Panc1 (cell line): Measurements from ENCODE around the gene NPTX1. TPM values are rescaled to one million over a fixed set of nuclear protein-coding genes. Genes with fewer than 3 reads are reported as not detected.
A peak's percentile ranks its signal among the peaks of the same experiment; 100 is the strongest.

Experiments
- ATAC-seq: fragments of 200-7000 bp; cut with Tn5 transposase; 2 replicates; pipeline ENCODE4 v1.9.1; 2020; ENCODE audit warnings: mild to moderate bottlenecking, moderate library complexity
- BruUV-seq: library from RNA; stranded (reverse); fragments of 400-500 nt; replicated peaks from 2 replicates; lab custom pipeline; 2021; lab: Mats Ljungman, UMichigan
- CTCF ChIA-PET: fragments of 300-600 bp; sonication (Branson Sonifier 250); formaldehyde crosslinking; loops from one replicate; lab custom pipeline; 2022; ENCODE audit warnings: antibody characterized with exemption; lab: Charles Lee
- POLR2A ChIA-PET: fragments of 300-600 bp; sonication (Branson Sonifier 250); formaldehyde crosslinking; loops from one replicate; lab custom pipeline; 2022; ENCODE audit warnings: antibody characterized with exemption; lab: Charles Lee
- DNase-seq: peaks from one replicate; pipeline ENCODE4 v3.0.0-alpha.2; 2010; ENCODE audit warnings: low read depth, low spot score
- H3K27ac ChIP-seq: 2 replicates; pipeline ENCODE4 v1.5.1; 2011; ENCODE audit warnings: mild to moderate bottlenecking, low read length, inconsistent platforms
- H3K27me3 ChIP-seq: fragments of 200-500 bp; sonication (Bioruptor generic); 2 replicates; pipeline ENCODE4 v1.6.0; 2014; ENCODE audit warnings: low read length, inconsistent platforms; ENCODE audit not compliant: control insufficient read depth, insufficient read depth
- H3K36me3 ChIP-seq: fragments of 200-500 bp; sonication (Bioruptor generic); 2 replicates; pipeline ENCODE4 v1.5.1; 2014; ENCODE audit warnings: inconsistent platforms, mild to moderate bottlenecking, low read length, moderate library complexity; ENCODE audit not compliant: control insufficient read depth, insufficient read depth
- H3K4me1 ChIP-seq: 2 replicates; pipeline ENCODE4 v1.5.1; 2011; ENCODE audit warnings: inconsistent platforms, mild to moderate bottlenecking, low read length, moderate library complexity; ENCODE audit not compliant: control insufficient read depth, insufficient read depth
- H3K4me3 ChIP-seq, 2 experiments: 2 replicates each; pipeline ENCODE4 v1.5.1; 2011 to 2012; ENCODE audit warnings: low read depth in 2 of 2, low read length in 2 of 2, mild to moderate bottlenecking in 2 of 2, inconsistent platforms in 1 of 2, moderate library complexity in 1 of 2
- H3K9me3 ChIP-seq: fragments of 200-500 bp; sonication (Bioruptor generic); 2 replicates; pipeline ENCODE4 v1.5.1; 2014; ENCODE audit warnings: low read depth, mild to moderate bottlenecking, inconsistent platforms, low read length, moderate library complexity; ENCODE audit not compliant: control insufficient read depth, insufficient read depth
- CTCF ChIP-seq: fragments of 450-650 bp; IDR thresholded peaks from 2 replicates; pipeline ENCODE4 v1.5.1; 2017; ENCODE audit warnings: mild to moderate bottlenecking
- POLR2AphosphoS5 ChIP-seq: IDR thresholded peaks from 2 replicates; pipeline ENCODE4 v1.6.1; 2012; ENCODE audit warnings: mild to moderate bottlenecking, low read depth, low read length, moderate library complexity
- REST ChIP-seq, 2 experiments: IDR thresholded peaks; 2 replicates each; pipeline ENCODE4 v1.6.1; 2011 to 2012; ENCODE audit warnings: low read depth in 2 of 2, control low read depth in 1 of 2, low read length in 1 of 2, mild to moderate bottlenecking in 1 of 2, moderate library complexity in 1 of 2; ENCODE audit not compliant: insufficient read depth in 1 of 2
- SIN3A ChIP-seq: IDR thresholded peaks from 2 replicates; pipeline ENCODE4 v1.6.1; 2012; ENCODE audit warnings: low read depth, mild to moderate bottlenecking, low read length, moderate library complexity, borderline replicate concordance; ENCODE audit not compliant: insufficient read depth
- TCF7L2 ChIP-seq: IDR thresholded peaks from 2 replicates; pipeline ENCODE4 v1.6.1; 2011; ENCODE audit warnings: mild to moderate bottlenecking, low read depth, low read length, inconsistent platforms
- in situ Hi-C: cut with HindIII; loops from 2 replicates; pipeline ENCODE4 v1.10.0; 2016; ENCODE audit warnings: low sequenced_read_pairs, low pct_unique_long_range_greater_than_20kb
- intact Hi-C: fragments of 100-400 bp; cut with micrococcal nuclease; formaldehyde crosslinking; loops from one replicate; pipeline ENCODE4 v1.10.0; 2022; ENCODE audit not compliant: unreplicated experiment
- total RNA-seq: library from RNA; stranded (reverse); gene quantifications from one replicate; pipeline ENCODE4 v1.2.1, GENCODE V29; 2021; ENCODE audit not compliant: unreplicated experiment

Gene NPTX1
- total RNA-seq, 1 experiment from 2014 or later, result 1.1 TPM

- ChIA-PET POLR2A (no interaction called here), CTCF (no interaction called here)
- Histone ChIP-seq H3K9me3 (no peaks in the 10 kb centered on the region), H3K27ac (no peak overlapping the region), H3K27me3 (peaks cover 7% of the 10 kb centered on the region; the same call in 1 of the 2 replicates), H3K4me1 (no peaks in the 10 kb centered on the region), H3K36me3 (no peaks in the 10 kb centered on the region), H3K4me3 (no peak overlapping the region)
- in situ Hi-C loops (no loop called here), intact Hi-C loops (no loop called here)
- no TSS peak for BruUV-seq
- ATAC-seq (no peak), DNase-seq (no peak)
- no peak for TF ChIP-seq CTCF
- no peak for TF ChIP-seq SIN3A
- peak; percentile 78 to 87 for TF ChIP-seq REST (IDR thresholded peaks at IDR 0.05; ENCODE audit: insufficient read depth in 1 of 2, low read depth in 2 of 2, low read length in 1 of 2)
- no peak for TF ChIP-seq POLR2AphosphoS5
- TF ChIP-seq TCF7L2, result 0 out of 2 replicates have a peak, but pooled peaks have one; percentile 19
Measured at GRCh38 chr17:80468242-80468641, 8.2 kb downstream of the NPTX1 start.

GRCh38 chr17:80466188-80466705, 10.2 kb downstream of the NPTX1 start:
- Histone ChIP-seq H3K4me3 (no peak overlapping the region), H3K27me3 (peaks cover 7% of the 10 kb centered on the region; the same call in 1 of the 2 replicates), H3K4me1 (no peaks in the 10 kb centered on the region), H3K36me3 (no peaks in the 10 kb centered on the region), H3K9me3 (no peaks in the 10 kb centered on the region), H3K27ac (no peak overlapping the region)
- POLR2A ChIA-PET, result no interaction called here
- intact Hi-C loops (no loop called here), in situ Hi-C loops (no loop called here)
- DNase-seq, result no peak
- TF ChIP-seq SIN3A, result no peak
- no TSS peak for BruUV-seq
- peak; percentile 49 for ATAC-seq
- CTCF ChIA-PET, result interaction anchor here (1.0 kb wide), 1 partner anchor 39 kb away, joined by 3 read pairs; no protein-coding TSS in a partner anchor

GRCh38 chr17:80465327-80465974, 11.0 kb downstream of the NPTX1 start:
- ChIA-PET CTCF (interaction anchor here (1.0 kb wide), 1 partner anchor 38 kb away, joined by 3 read pairs; no protein-coding TSS in a partner anchor), POLR2A (no interaction called here)
- H3K27me3 ChIP-seq, result peaks cover 7% of the 10 kb centered on the region; the same call in 1 of the 2 replicates
- H3K27ac ChIP-seq, result no peak overlapping the region
- H3K4me1 ChIP-seq, result no peaks in the 10 kb centered on the region
- H3K9me3 ChIP-seq, result no peaks in the 10 kb centered on the region
- DNase-seq, result no peak
- TF ChIP-seq REST (IDR thresholded peaks at IDR 0.05; ENCODE audit: insufficient read depth in 1 of 2, low read depth in 2 of 2, low read length in 1 of 2) (no peak), CTCF (no peak), POLR2AphosphoS5 (no peak), TCF7L2 (no peak), SIN3A (no peak)
- in situ Hi-C loops (no loop called here), intact Hi-C loops (no loop called here)
- BruUV-seq, result no TSS peak
- no peak for ATAC-seq
- H3K36me3 ChIP-seq, result no peaks in the 10 kb centered on the region
- H3K4me3 ChIP-seq, result no peak overlapping the region
